Smooth muscle cell (in vitro differentiated cells): ENCODE measurements around the gene PID1. TPM values are rescaled to one million over a fixed set of nuclear protein-coding genes. Genes with fewer than 3 reads are reported as not detected.

ENCODE experiments used
- DNase-seq: peaks from one replicate; lab custom pipeline; 2025; ENCODE audit not compliant: unreplicated experiment; lab: John Stamatoyannopoulos, UW
- H2AFZ ChIP-seq: fragments of 200-600 bp; sonication (generic); 2 replicates; pipeline ENCODE4 v1.6.0; 2016; ENCODE audit warnings: antibody characterized with exemption, low read depth, mild to moderate bottlenecking
- H3F3A ChIP-seq: fragments of 200-600 bp; sonication (generic); 2 replicates; pipeline ENCODE4 v1.6.0; 2017; ENCODE audit warnings: antibody characterized with exemption, low read depth
- H3K27ac ChIP-seq: fragments of 200-600 bp; sonication (generic); 2 replicates; pipeline ENCODE4 v1.5.1; 2016; ENCODE audit warnings: low read depth, mild to moderate bottlenecking
- H3K27me3 ChIP-seq: fragments of 200-600 bp; sonication (generic); 2 replicates; pipeline ENCODE4 v1.6.1; 2016; ENCODE audit warnings: low read depth, mild to moderate bottlenecking
- H3K36me3 ChIP-seq: fragments of 200-600 bp; sonication (generic); 2 replicates; pipeline ENCODE4 v1.5.1; 2016; ENCODE audit warnings: low read depth
- H3K4me1 ChIP-seq: fragments of 200-600 bp; sonication (generic); 2 replicates; pipeline ENCODE4 v1.5.1; 2016; ENCODE audit warnings: low read depth
- H3K4me2 ChIP-seq: fragments of 200-600 bp; sonication (generic); 2 replicates; pipeline ENCODE4 v1.6.0; 2016; ENCODE audit warnings: mild to moderate bottlenecking
- H3K4me3 ChIP-seq: fragments of 200-600 bp; sonication (generic); 2 replicates; pipeline ENCODE4 v1.5.1; 2016; ENCODE audit warnings: mild to moderate bottlenecking
- H3K79me2 ChIP-seq: fragments of 200-600 bp; sonication (generic); 2 replicates; pipeline ENCODE4 v1.6.0; 2016; ENCODE audit warnings: low read depth, mild to moderate bottlenecking
- H3K9ac ChIP-seq: fragments of 200-600 bp; sonication (generic); 2 replicates; pipeline ENCODE4 v1.6.0; 2016; ENCODE audit warnings: low read depth
- H3K9me3 ChIP-seq: fragments of 200-600 bp; sonication (generic); replicated peaks from 2 replicates; pipeline ENCODE4 v1.5.1; 2016; ENCODE audit warnings: low read depth
- H4K20me1 ChIP-seq: fragments of 200-600 bp; sonication (generic); 2 replicates; pipeline ENCODE4 v1.6.0; 2016; ENCODE audit warnings: low read depth
- WGBS: methylation state at CpG from one replicate; pipeline ENCODE4 v1.1.7; 2016; ENCODE audit warnings: low lambda C conversion rate; 5-methylcytosine and 5-hydroxymethylcytosine counted together
- polyA plus RNA-seq: library from polyadenylated mRNA; unstranded; fragments of >200 nt; fragmentation: Nextera tagmentation; extraction: Ambion mirVana; gene quantifications from 2 replicates; pipeline ENCODE4 v1.2.1, GENCODE V29; 2016
- total RNA-seq: library from RNA; depleted of rRNA; stranded (reverse); fragments of >200 nt; gene quantifications from 2 replicates; pipeline ENCODE4 v1.2.3, GENCODE V29; 2014
- TF ChIP-seq, protein P1 (sequence below): fragments of 200-600 bp; sonication (generic); IDR thresholded peaks from 2 replicates; pipeline ENCODE4 v1.5.1; 2017; ENCODE audit warnings: borderline replicate concordance, mild to moderate bottlenecking, antibody characterized with exemption; ENCODE audit not compliant: insufficient read depth, poor library complexity, severe bottlenecking

Gene PID1
- total and polyA plus RNA-seq, 2 experiments from 2014 or later = 18.1 to 45.3 TPM

DNA sequence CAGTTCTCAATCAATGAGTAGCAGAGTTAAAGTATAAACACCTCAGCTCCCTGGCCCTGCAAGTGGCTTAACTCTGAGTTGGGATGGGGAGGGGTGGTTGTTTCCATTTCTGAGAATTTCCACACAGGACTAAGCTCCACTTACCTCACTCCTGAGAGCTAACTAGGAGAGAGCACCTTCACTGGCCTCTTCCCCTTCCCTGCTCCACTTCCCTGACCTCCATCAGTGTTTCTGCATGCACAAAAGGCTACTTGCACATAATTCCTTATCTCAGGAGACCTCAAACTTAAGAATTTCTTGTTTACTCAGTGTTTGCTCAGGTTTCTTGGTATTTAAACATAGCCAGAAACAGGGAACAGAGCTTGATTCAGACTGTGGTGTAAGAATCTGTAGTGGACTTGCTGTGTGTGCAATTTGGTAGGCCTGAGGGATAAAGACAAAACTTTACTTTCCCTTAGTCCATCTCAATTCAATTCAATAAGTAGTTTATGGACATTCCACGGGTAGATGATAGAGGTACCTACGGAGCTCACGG, 97.2 kb downstream of the PID1 start:
- Histone ChIP-seq H3K4me3 (no peak overlapping the region), H3F3A (no peaks in the 10 kb centered on the region), H3K27ac (no peak overlapping the region), H3K4me1 (peaks cover 8% of the 10 kb centered on the region), H3K36me3 (no peaks in the 10 kb centered on the region), H3K9me3 (no peaks in the 10 kb centered on the region), H3K27me3 (no peaks in the 10 kb centered on the region), H3K4me2 (no peak overlapping the region), H4K20me1 (peaks cover 9% of the 10 kb centered on the region), H3K9ac (no peak overlapping the region), H2AFZ (no peak overlapping the region), H3K79me2 (peaks cover 48% of the 10 kb centered on the region)
- TF ChIP-seq, protein P1, sequence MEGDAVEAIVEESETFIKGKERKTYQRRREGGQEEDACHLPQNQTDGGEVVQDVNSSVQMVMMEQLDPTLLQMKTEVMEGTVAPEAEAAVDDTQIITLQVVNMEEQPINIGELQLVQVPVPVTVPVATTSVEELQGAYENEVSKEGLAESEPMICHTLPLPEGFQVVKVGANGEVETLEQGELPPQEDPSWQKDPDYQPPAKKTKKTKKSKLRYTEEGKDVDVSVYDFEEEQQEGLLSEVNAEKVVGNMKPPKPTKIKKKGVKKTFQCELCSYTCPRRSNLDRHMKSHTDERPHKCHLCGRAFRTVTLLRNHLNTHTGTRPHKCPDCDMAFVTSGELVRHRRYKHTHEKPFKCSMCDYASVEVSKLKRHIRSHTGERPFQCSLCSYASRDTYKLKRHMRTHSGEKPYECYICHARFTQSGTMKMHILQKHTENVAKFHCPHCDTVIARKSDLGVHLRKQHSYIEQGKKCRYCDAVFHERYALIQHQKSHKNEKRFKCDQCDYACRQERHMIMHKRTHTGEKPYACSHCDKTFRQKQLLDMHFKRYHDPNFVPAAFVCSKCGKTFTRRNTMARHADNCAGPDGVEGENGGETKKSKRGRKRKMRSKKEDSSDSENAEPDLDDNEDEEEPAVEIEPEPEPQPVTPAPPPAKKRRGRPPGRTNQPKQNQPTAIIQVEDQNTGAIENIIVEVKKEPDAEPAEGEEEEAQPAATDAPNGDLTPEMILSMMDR = no peak
- DNase-seq = no peak
- 83% methylated on average over 3 of the region's 3 CpGs for WGBS

DNA sequence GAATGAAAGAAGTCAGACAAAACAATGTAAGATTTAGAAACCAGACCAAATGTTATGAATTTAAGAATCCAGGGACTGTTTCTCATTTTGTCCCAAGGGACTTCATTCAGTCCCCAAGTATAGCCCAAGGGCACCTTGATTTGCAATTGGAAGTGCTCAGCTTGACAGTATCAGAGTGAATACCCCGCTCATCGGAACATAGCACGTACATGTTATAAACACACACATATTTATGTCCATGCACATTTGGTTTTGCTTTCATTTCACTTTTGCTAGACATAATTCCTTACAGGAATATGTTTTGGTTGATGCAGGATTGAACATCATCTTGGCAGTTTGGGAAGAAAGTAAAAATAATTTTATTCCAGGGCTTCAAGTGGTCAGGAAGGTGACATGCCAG, 100.2 kb downstream of the PID1 start:
- TF ChIP-seq, protein P1 = no peak
- peaks cover 8% of the 10 kb centered on the region for H3K4me1 ChIP-seq
- H3K36me3 ChIP-seq = no peaks in the 10 kb centered on the region
- no peak overlapping the region for H2AFZ ChIP-seq
- H3K9me3 ChIP-seq = no peaks in the 10 kb centered on the region
- peaks cover 9% of the 10 kb centered on the region for H4K20me1 ChIP-seq
- peak overlapping the region; percentile 46 for H3K27ac ChIP-seq
- DNase-seq = no peak
- H3K27me3 ChIP-seq = no peaks in the 10 kb centered on the region
- H3K4me2 ChIP-seq = peak overlapping the region; percentile 69
- H3K79me2 ChIP-seq = peaks cover 43% of the 10 kb centered on the region
- H3K9ac ChIP-seq = no peak overlapping the region
- H3F3A ChIP-seq = no peaks in the 10 kb centered on the region
- WGBS = 92% methylated on average over 3 of the region's 3 CpGs
- no peak overlapping the region for H3K4me3 ChIP-seq

DNA sequence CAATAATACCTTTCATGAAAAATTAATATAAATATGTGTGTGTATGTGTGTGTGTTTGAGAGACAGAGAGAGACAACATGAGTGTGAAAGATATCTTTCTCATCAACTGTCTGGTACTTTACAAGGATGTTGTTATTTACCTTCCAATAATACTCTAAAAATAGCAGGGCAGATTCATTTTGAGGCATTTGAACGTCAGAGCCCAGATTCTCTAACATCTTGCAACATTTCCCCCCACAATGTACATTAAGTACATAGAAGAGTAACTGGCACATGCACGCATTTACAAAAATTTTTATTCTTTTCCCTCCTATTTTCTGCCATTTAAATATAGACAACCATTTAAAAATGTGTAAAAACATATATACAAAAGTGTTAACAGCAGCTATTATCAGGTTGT, 100.9 kb downstream of the PID1 start:
- WGBS = 48% methylated on average over 2 of the region's 2 CpGs

More for the DNA sequence above, 100.9 kb downstream of the PID1 start:
- no peak overlapping the region for H2AFZ ChIP-seq
- H3K27me3 ChIP-seq = no peaks in the 10 kb centered on the region
- H3K4me3 ChIP-seq = no peak overlapping the region
- H3K4me1 ChIP-seq = peaks cover 8% of the 10 kb centered on the region
- H3K4me2 ChIP-seq = peak overlapping the region; percentile 69
- no peaks in the 10 kb centered on the region for H3K36me3 ChIP-seq
- peaks cover 9% of the 10 kb centered on the region for H4K20me1 ChIP-seq
- H3K9ac ChIP-seq = peak overlapping the region; percentile 14
- peak overlapping the region; percentile 46 for H3K27ac ChIP-seq
- peaks cover 42% of the 10 kb centered on the region for H3K79me2 ChIP-seq
- DNase-seq = no peak
- no peaks in the 10 kb centered on the region for H3F3A ChIP-seq
- no peaks in the 10 kb centered on the region for H3K9me3 ChIP-seq
- TF ChIP-seq, protein P1 = no peak
